T-helper 17 cell (primary cell): ENCODE results near the gene C15orf61. TPM values are rescaled to one million over a fixed set of nuclear protein-coding genes. Genes with fewer than 3 reads are reported as not detected.

Source experiments
- ATAC-seq: fragments of 150-1000 bp; cut with Tn5 transposase; 2 replicates; pipeline ENCODE4 v1.10.0; 2021; ENCODE audit warnings: mild to moderate bottlenecking, moderate library complexity
- DNase-seq, 3 donors: peaks; one replicate each; pipeline versions ENCODE4 v3.0.0 to v3.0.0-alpha.2; 2020 to 2021
- H3K9me3 ChIP-seq: one replicate; pipeline ENCODE4 v1.7.0; 2013; ENCODE audit warnings: low read length, mild to moderate bottlenecking; ENCODE audit not compliant: control insufficient read depth, poor library complexity, severe bottlenecking
- H3K27ac Mint-ChIP-seq: one replicate; pipeline ENCODE4 v1.8.0; 2022; ENCODE audit warnings: mild to moderate bottlenecking, moderate library complexity, mixed read lengths
- H3K27me3 Mint-ChIP-seq: one replicate; pipeline ENCODE4 v1.8.0; 2022; ENCODE audit warnings: mixed read lengths
- H3K36me3 Mint-ChIP-seq: one replicate; pipeline ENCODE4 v1.8.0; 2022; ENCODE audit warnings: low read depth, mixed read lengths
- H3K4me1 Mint-ChIP-seq: one replicate; pipeline ENCODE4 v1.8.0; 2022; ENCODE audit warnings: mild to moderate bottlenecking, mixed read lengths
- H3K4me3 Mint-ChIP-seq: one replicate; pipeline ENCODE4 v1.8.0; 2022; ENCODE audit warnings: mild to moderate bottlenecking, moderate library complexity, mixed read lengths
- total RNA-seq, 4 donors: library from RNA in 2 of 4; stranded (reverse) in 2 of 4; gene quantifications; one replicate each; pipeline ENCODE4 v1.2.3 and lab custom pipeline; 2022 to 2026

The C15orf61 gene
- total RNA-seq, 2 donors from 2014 or later: 7.7 to 8.7 TPM

DNA sequence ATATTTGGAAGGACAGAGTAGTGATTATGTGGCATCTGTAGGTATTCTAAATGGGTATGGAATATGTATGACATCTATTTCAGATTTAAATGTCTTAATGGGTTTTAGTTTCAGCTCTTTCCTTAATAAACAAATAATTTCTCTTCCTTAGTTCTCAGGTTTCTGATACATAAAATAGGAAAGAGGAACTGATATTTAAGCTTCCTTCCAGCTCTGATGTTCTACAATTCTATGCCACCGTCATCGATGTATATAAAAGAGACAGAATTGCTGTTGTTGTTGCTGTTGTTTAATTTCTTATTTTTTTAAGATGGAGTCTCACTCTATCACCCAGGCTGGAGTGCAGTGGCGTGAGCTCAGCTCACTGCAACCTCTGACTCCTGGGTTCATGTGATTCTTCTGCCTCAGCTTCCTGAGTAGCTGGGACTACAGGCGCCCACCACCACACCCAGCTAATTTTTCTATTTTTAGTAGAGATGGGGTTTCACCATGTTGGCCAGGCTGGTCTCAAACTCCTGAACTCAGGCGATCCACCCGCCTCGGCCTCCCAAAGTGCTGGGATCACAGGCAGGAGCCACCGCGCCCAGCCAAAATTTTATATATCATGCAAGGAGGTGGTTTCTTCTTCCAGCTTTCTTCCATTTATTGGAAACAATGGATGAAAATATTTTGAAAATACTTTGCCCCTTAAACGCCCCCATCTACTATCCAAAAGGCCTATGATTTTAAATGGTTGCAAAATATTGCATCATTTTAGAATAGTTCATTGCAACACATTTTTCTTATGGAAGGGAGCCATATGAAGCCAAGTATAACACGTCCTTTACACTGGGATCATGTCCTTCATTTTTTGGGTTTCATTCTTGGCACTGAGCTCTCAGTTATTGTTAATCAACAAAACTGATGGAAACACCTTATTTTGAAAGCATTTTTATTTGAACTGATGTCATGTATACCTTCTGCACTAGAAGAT is 13.9 kb upstream of the C15orf61 start:
- Mint-ChIP-seq H3K27me3 (no peaks in the 10 kb centered on the region), H3K4me1 (peaks cover 5% of the 10 kb centered on the region), H3K27ac (no peak overlapping the region), H3K4me3 (no peak overlapping the region), H3K36me3 (peaks cover 3% of the 10 kb centered on the region)
- ATAC-seq: no peak
- DNase-seq: no peak
- no peaks in the 10 kb centered on the region for H3K9me3 ChIP-seq

DNA sequence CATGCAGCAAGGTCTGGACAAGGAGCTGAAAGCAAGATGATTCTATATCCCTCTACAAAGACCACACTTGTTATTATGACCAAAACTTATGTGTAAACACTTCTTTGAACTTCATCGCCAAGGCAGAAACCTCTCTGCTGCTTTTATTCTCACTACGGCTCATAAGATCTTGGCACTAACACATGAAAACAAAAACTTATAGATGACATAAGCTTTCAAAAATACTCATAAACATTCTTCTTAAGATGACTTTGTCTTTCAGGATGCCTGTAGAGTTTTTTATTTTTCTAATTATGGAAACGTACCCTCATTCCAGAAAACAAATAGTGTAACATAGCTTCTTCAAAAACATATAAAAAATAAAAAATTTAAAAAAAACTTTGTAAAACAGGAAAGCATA is 12.5 kb upstream of the C15orf61 start:
- H3K4me1 Mint-ChIP-seq: peaks cover 3% of the 10 kb centered on the region
- no peak overlapping the region for H3K4me3 Mint-ChIP-seq
- H3K27me3 Mint-ChIP-seq: no peaks in the 10 kb centered on the region
- no peaks in the 10 kb centered on the region for H3K9me3 ChIP-seq
- ATAC-seq (no peak), DNase-seq (no peak)
- no peak overlapping the region for H3K27ac Mint-ChIP-seq
- peaks cover 3% of the 10 kb centered on the region for H3K36me3 Mint-ChIP-seq

DNA sequence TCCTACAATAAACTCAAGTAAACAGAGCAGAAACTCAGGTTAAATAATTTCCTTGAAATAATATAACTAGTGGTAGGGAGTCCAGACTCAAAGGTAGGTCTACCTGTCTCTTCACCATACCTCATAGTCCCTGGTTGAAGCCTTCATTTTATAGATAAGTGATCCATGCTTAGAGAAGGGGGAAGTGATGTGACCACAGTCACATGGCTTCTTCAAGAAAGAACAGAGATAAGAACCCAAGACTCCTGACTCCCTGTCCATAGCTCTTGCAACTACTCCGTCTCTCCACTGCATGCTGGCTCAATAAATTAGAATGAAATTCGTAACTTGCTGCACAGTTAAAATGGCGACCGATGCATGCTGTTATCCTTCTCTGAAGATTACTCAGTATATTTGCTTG is 11.0 kb upstream of the C15orf61 start:
- DNase-seq: no peak
- Mint-ChIP-seq H3K4me1 (peaks cover 3% of the 10 kb centered on the region), H3K27ac (no peak overlapping the region), H3K36me3 (peaks cover 3% of the 10 kb centered on the region), H3K4me3 (no peak overlapping the region), H3K27me3 (no peaks in the 10 kb centered on the region)
- no peaks in the 10 kb centered on the region for H3K9me3 ChIP-seq
- no peak for ATAC-seq

DNA sequence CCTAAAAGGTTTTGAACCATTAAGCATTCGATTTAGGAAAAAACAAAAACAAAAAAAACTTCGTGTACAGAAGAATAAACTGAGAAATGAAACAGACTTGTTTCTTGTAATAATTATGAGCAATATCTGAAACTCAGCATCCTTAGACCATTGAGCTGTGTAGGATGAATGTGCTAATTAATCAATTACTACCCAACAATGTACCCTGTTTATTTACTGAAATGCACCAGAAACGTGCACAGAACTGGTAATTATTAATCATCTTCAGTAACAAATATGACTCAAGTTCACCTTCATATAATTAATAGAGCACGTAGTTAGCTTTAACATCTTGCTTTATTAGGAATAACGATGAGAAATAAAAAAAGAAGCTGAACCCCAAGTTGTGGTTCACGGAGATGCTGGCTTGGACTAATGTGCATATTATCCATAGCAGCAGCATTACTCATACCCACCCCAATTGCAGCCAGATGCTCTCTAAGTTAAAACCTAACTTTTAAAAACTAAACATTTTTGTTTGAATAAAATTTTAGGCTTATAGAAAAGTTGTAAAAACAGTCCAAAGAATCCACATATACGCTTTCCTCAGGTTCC is 10.2 kb upstream of the C15orf61 start:
- DNase-seq (no peak), ATAC-seq (no peak)
- no peaks in the 10 kb centered on the region for H3K9me3 ChIP-seq
- H3K27me3 Mint-ChIP-seq: no peaks in the 10 kb centered on the region
- H3K4me3 Mint-ChIP-seq: no peak overlapping the region
- no peak overlapping the region for H3K27ac Mint-ChIP-seq
- H3K4me1 Mint-ChIP-seq: peaks cover 3% of the 10 kb centered on the region
- H3K36me3 Mint-ChIP-seq: peaks cover 5% of the 10 kb centered on the region

DNA sequence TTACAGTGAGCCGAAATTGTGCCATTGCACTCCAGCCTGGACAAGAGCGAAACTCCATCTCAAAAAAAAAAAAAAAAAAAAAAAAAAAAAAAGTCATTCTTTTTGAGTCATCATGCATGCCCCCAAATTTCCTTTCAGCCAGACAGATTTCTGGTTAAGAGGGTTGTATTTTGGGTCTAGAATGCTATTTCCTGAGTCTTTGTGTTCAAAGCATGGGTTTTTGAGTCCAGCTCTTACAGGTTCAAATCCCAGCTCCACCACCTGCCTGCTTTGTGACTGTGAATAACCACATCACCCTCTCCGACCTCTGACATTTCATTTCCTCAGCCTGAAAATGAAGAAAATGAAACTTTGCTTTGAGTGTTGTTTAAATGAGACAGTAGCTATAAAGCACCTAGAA is 9.3 kb upstream of the C15orf61 start:
- Mint-ChIP-seq H3K4me3 (no peak overlapping the region), H3K4me1 (no peaks in the 10 kb centered on the region), H3K27ac (no peak overlapping the region), H3K36me3 (peaks cover 5% of the 10 kb centered on the region), H3K27me3 (no peaks in the 10 kb centered on the region)
- DNase-seq (no peak), ATAC-seq (no peak)
- no peaks in the 10 kb centered on the region for H3K9me3 ChIP-seq

DNA sequence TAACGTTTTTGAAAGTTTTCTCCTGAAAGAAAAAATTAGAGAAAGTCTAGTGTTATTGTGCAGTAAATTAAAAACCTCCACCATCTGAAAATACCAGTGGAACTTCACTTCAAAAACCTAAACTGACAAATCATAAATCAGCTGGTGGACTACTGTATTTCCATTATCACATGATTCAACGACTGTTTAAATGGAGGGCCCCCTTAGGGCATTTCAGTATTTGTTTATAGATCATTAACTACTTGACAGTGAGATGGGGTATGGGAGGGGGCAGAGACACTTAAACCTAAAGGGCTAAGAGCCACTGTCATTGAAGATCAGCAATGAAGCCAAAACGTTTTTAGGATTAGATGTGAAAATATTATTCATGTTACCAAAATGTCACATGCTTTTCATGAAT is 8.8 kb upstream of the C15orf61 start:
- H3K36me3 Mint-ChIP-seq: peaks cover 5% of the 10 kb centered on the region
- H3K27me3 Mint-ChIP-seq: no peaks in the 10 kb centered on the region
- DNase-seq: no peak
- H3K27ac Mint-ChIP-seq: no peak overlapping the region
- ATAC-seq: no peak
- H3K4me1 Mint-ChIP-seq: no peaks in the 10 kb centered on the region
- no peaks in the 10 kb centered on the region for H3K9me3 ChIP-seq
- no peak overlapping the region for H3K4me3 Mint-ChIP-seq

DNA sequence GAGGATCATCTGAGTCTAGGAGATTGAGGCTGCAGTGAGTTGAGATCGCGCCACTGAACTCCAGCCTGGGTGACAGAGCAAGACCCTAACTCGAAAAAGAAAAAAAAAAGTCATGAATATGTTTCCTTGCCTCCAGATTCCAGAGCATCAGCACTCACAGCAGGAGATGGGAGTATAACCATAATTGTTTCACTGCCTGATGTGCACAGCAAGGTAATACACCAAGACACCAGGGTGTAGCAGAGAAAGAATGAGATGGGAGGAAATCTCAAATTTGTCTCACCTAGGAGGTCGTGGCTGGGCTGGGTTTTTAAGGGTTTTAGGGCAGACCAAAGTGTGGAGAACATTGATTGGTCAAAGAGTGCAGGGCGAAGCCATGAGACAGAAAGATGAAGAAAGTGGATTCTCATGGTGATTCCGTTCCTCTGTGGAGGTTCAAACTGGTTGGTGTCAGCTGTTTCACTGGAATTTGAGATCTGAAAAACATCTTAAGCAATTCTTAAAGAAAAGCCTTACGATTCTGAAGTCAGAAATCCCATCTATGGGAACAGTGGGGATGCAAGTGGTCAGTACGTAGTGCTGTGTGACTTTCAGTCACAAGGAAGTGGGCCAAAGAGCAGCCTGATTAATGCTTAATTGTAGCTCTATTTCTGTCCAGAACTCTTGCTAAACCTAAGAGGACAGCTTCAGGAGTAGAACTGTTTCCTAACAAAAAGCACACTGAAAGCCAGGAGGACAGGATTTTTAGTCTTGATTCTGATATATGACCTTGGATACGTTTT is 7.8 kb upstream of the C15orf61 start:
- Mint-ChIP-seq H3K27me3 (no peaks in the 10 kb centered on the region), H3K36me3 (peaks cover 5% of the 10 kb centered on the region), H3K4me1 (no peaks in the 10 kb centered on the region), H3K4me3 (no peak overlapping the region), H3K27ac (no peak overlapping the region)
- no peak for ATAC-seq
- no peaks in the 10 kb centered on the region for H3K9me3 ChIP-seq
- no peak for DNase-seq

DNA sequence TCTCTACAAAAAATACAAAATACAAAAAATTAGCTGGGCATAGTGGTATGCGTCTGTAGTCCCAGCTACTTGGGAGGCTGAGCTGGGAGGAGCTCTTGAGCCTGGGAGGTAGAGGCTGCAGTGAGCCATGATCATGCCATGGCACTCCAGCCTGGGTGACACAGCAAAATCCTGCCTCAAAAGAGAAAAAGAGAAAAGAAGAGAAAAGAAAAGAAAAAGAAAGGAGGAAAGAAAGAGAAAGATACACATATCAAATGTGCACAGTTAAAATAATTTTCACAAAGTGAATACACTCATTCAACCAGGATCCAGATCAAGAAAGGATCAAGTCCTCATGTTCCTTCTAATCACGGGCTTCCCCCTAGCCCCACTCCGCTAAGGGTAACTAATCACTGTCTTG is 5.8 kb upstream of the C15orf61 start:
- Mint-ChIP-seq H3K4me3 (no peak overlapping the region), H3K4me1 (no peaks in the 10 kb centered on the region), H3K36me3 (peaks cover 5% of the 10 kb centered on the region), H3K27me3 (no peaks in the 10 kb centered on the region), H3K27ac (no peak overlapping the region)
- H3K9me3 ChIP-seq: no peaks in the 10 kb centered on the region
- ATAC-seq (no peak), DNase-seq (no peak)

DNA sequence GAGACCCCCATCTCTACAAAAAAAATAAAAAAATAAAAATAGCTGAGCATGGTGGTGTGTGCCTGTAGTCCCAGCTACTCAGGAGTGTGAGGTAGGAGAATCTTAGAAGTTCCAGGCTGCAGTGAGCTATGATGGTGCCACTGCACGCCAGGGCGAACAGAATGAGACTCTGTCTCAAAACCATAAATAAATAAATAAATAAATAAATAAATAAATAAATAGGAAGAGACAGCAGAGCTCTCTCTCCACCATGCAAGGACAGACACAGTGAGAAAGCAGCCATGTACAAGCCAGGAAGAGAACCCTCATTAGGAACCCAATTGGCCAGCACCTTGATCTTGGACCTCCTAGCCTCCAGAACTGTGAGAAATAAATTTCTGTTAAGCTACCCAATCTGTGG is 5.4 kb upstream of the C15orf61 start:
- no peaks in the 10 kb centered on the region for H3K27me3 Mint-ChIP-seq
- no peaks in the 10 kb centered on the region for H3K9me3 ChIP-seq
- H3K36me3 Mint-ChIP-seq: peaks cover 5% of the 10 kb centered on the region
- DNase-seq (no peak), ATAC-seq (no peak)
- H3K27ac Mint-ChIP-seq: no peak overlapping the region
- H3K4me1 Mint-ChIP-seq: no peaks in the 10 kb centered on the region
- no peak overlapping the region for H3K4me3 Mint-ChIP-seq

DNA sequence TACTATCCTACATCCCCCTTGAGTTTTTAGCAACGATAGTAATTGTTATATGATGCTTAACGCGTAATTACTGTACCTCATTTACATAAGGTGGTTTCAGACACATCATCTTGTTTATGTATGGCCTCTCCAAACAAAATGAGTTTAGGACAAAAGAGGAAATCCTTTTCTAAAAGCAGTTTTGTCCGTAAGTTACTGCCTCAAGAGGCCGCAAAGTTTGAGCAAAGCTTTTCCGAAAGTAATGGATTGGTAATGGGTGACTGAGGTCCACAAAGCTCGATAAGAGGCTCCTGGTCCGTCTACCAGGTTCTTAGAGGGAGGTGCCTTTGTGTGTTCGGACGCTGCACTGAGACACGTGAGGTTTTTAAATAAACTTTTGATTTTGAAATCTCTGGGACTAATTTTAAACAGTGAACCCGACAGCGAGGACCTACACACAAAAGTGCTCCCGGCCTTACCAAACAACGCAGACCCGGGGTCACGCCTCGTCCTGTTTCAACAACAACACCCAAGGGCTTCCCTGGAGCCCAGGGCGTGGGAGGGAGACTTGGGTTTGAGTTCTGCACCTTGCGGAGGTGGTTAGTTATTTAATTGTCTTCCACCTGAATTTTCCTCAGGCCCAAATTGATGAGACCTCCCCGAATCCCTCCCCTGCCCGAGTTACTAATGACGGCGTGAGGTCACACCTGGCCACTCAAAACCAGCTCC is 456 bp upstream of the C15orf61 start:
- Mint-ChIP-seq H3K4me1 (peaks cover 14% of the 10 kb centered on the region), H3K27ac (peak overlapping the region; percentile 93), H3K36me3 (no peaks in the 10 kb centered on the region), H3K4me3 (peak overlapping the region; percentile 95), H3K27me3 (no peaks in the 10 kb centered on the region)
- no peaks in the 10 kb centered on the region for H3K9me3 ChIP-seq
- no peak for DNase-seq
- peak; percentile 9 for ATAC-seq

DNA sequence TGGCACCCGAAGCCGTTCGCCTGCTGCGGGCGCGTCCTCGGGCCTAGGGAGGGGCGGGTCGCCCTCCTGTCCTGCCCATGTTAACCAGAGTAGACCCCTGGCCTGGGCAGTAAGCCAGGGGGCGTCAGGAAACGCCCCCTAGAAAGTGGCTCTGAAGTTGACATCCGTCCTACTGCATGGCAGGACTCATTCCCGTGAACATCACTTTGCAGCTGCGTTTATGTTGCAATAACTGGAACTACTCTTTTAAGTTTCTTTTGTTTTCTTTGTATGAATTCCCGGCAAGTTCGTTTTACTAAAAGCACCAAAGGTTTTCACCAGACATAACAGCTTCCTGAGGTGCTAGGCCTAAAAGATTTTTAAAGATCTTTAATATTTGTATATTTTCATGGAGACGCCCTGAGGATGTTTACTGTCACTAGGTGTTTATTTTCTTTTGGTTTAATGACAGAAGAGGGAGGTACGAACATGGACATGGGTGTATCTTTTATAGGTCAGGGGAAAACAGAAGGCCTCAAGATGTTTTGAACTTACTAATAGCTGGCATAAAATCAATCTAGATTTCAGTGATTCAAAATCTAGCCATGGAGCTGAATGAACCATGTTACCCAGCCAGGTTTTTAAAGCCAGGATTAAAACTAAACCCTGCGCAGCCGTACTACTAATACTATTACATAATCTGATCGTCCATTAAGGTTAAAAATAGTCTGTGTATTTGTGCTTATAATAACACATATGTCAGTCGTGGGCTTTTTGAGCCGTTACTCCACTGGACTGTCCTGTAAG is 1.0 kb downstream of the C15orf61 start:
- Mint-ChIP-seq H3K36me3 (no peaks in the 10 kb centered on the region), H3K4me3 (peak overlapping the region; percentile 95), H3K27ac (peak overlapping the region; percentile 93), H3K27me3 (no peaks in the 10 kb centered on the region), H3K4me1 (peaks cover 14% of the 10 kb centered on the region)
- H3K9me3 ChIP-seq: no peaks in the 10 kb centered on the region
- DNase-seq (no peak), ATAC-seq (no peak)

DNA sequence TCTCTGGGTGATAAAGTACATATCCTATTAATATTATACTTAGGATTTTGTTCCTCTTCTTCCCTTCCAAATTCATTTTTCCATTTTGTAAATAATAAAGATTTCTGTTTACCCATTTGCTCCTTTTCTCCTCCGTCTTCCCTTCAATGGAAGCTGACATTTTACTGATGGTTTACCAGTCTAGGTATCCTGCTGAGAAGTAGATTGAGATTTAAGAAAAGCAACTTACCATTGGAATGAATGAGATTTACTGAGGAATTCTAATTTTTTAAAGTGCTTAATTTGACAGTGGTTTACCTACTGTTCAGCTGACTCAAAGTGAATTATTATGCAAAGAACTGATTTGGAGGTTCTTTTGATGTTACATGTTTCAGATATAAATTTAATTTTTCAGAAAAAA is 2.4 kb downstream of the C15orf61 start:
- H3K4me3 Mint-ChIP-seq: no peak overlapping the region
- H3K9me3 ChIP-seq: no peaks in the 10 kb centered on the region
- DNase-seq (no peak), ATAC-seq (no peak)
- no peaks in the 10 kb centered on the region for H3K27me3 Mint-ChIP-seq
- peaks cover 14% of the 10 kb centered on the region for H3K4me1 Mint-ChIP-seq
- no peaks in the 10 kb centered on the region for H3K36me3 Mint-ChIP-seq
- H3K27ac Mint-ChIP-seq: no peak overlapping the region
